Activated CD8-positive, alpha-beta memory T cell treated with anti-CD3 and anti-CD28 coated beads, Interleukin-2, amount 50 U/mL, for 24 hours (primary cell): ENCODE measurements around the gene PRIMA1.

ENCODE experiments used
- DNase-seq: peaks from one replicate; pipeline ENCODE4 v3.0.0-alpha.2; 2020; ENCODE audit errors: extremely low read depth

The PRIMA1 gene

GRCh38 chr14:93674343-93674742 is 113.9 kb downstream of the PRIMA1 start:
- DNase-seq = no peak

- DNase-seq = no peak
These were observed 118.7 kb downstream of the PRIMA1 start for GRCh38 chr14:93669632-93670031.
